K562 treated with DMSO at 1 percent for 12 hours (cell line): ENCODE measurements around the gene MRPL54. TPM values are rescaled to one million over a fixed set of nuclear protein-coding genes. Genes with fewer than 3 reads are reported as not detected.

Source experiments
- total RNA-seq: library from RNA; unstranded; fragments of 300-600 nt; gene quantifications from 2 replicates; pipeline ENCODE4 v1.2.3, GENCODE V29; 2022; ENCODE audit not compliant: insufficient read depth

The MRPL54 gene
- 32.9 and 88.5 TPM in 2 replicates for total RNA-seq

DNA sequence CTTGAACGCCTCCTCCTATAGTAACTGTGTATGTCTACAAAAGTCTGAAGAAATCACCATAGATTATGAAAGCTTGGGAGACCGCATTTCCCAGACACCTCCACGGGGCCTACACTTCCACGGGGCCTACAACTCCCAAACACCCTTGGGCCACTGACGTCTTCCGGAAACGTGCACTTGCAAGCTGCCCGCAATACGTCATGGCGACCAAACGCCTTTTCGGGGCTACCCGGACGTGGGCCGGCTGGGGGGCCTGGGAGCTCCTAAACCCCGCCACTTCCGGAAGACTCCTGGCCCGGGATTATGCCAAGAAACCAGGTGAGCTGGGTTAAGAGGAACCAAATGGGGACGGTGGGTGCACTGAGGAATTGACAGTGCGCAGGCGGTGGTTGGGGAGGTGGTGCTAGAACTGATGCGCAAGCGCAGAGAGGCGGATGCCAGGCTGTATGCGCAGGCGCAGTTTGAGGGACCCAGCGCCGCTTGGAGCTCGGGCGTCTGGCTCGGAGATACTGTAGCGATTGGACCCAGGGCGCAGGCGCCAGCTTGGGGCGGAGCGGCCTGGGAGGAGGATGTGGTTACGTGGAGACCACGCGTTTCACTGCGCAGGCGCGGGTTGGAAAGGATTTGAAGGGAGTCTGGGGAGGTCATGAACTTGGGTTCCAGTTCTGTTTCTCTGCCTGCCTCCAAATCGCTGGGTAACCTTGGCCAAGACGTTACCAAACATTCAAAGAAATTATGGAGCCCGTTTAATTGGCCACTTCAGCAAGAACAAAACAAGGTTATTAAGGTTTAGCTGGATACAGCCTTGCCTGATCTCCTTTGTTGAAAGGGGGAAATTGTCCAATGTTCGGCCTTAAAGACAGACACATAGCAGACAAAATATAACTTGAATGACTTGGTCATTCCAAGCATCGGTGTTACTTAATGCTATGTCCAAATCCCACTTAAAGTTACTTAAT is at the start of gene MRPL54:
MRPL54 (plus strand) TSS at position 182 of the 959 bp plus-strand sequence; CDS start at position 201, 19 bp downstream.

DNA sequence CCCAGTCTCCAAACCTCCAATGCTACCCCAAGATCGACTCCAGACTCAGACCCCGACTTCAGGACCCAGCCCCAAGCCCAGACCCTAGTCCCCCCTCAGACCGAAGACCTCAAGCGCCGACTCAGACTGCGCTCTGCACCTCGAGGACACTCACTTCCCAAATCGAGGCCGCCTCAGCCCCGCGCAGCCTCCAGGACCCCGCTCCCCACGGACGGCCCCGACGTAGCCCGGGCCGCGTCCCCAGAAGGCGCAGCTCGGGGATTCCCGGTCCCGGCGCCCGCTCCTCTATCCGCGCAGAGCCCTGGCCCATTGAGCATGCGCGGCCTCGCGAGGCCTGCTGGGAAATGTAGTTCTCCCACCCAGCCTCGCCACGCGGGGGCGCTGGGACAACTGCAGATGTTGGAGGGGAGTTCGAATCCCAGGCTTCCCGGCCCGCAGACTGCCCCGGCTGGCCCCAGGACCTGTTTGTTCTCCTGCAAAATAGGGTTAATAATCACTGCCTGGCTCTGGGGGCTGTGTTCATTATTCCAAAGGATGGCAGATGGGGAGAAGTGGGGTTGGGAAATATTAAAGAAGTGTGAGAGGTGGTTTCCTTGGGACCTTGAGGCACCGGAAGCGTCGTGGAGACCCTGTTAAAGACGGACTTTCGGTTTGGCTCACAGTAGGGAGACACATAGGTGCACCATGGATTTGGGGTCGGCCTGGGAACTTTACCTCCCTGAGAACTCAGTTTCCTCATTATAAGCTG is 926 bp upstream of the MRPL54 start, which contains the start of gene APBA3:
APBA3 (minus strand) TSS at position 311 of the 748 bp plus-strand sequence. CDS start 1,428 bp downstream, outside the sequence.

GRCh38 chr19:3771906-3772455 is 9.5 kb downstream of the MRPL54 start, which contains the start of gene RAX2:
TSS of gene RAX2 (minus strand) at chr19:3772228. CDS start at chr19:3771742, 486 bp downstream.

GRCh38 chr19:3785938-3786824 is 23.7 kb downstream of the MRPL54 start, which contains the start of gene MATK:
TSS of gene MATK (minus strand) at chr19:3786381. CDS start at chr19:3785135, 1,246 bp downstream.

Other genes starting within 250 kb of the MRPL54 start
- gene TEKTIP1, start 223.5 kb upstream of the MRPL54 start, total RNA-seq, result 1.9 TPM in 1 of 2 replicates, not detected in the other
- gene MFSD12, start 205.1 kb upstream of the MRPL54 start, total RNA-seq, result 92.6 and 127 TPM in 2 replicates
- gene HMG20B, start 189.7 kb upstream of the MRPL54 start, total RNA-seq, result 213 and 233 TPM in 2 replicates
- 2.0 and 4.0 TPM in 2 replicates for gene GIPC3, start 177.2 kb upstream of the MRPL54 start, total RNA-seq
- 14.3 and 15.3 TPM in 2 replicates for gene TBXA2R, start 155.8 kb upstream of the MRPL54 start, total RNA-seq
- gene CACTIN, start 135.9 kb upstream of the MRPL54 start, total RNA-seq, result 26.3 and 34.3 TPM in 2 replicates
- gene PIP5K1C, start 62.2 kb upstream of the MRPL54 start, total RNA-seq, result 17.4 and 39.7 TPM in 2 replicates
- gene TJP3, start 54.3 kb upstream of the MRPL54 start, total RNA-seq, result 4.5 and 9.5 TPM in 2 replicates
- gene APBA3, start 990 bp upstream of the MRPL54 start, total RNA-seq, result 25.8 and 26.3 TPM in 2 replicates
- not detected in 2 replicates for gene RAX2, start 9.5 kb downstream of the MRPL54 start, total RNA-seq
- 7.9 and 10.4 TPM in 2 replicates for gene MATK, start 23.7 kb downstream of the MRPL54 start, total RNA-seq
- gene ZFR2, start 106.4 kb downstream of the MRPL54 start, total RNA-seq, result not detected in 2 replicates
- gene ATCAY, start 118.0 kb downstream of the MRPL54 start, total RNA-seq, result not detected in 2 replicates
- not detected in 2 replicates for gene NMRK2, start 170.4 kb downstream of the MRPL54 start, total RNA-seq
- gene DAPK3, start 208.4 kb downstream of the MRPL54 start, total RNA-seq, result 84.5 and 92.2 TPM in 2 replicates
- 3,388 and 3,922 TPM in 2 replicates for gene EEF2, start 222.8 kb downstream of the MRPL54 start, total RNA-seq
- gene PIAS4, start 245.1 kb downstream of the MRPL54 start, total RNA-seq, result 23.1 and 33.3 TPM in 2 replicates